OCI-LY3 (cell line): ENCODE data around the gene ZC3H7B.

Experiments used
- H2AFZ ChIP-seq: fragments of 200-600, 300-600 bp; shearing (Covaris generic); 2 replicates; pipeline ENCODE4 v1.6.0; 2014; ENCODE audit warnings: antibody characterized with exemption, low read depth, low read length
- H3K27ac ChIP-seq: fragments of 200-600, 300-600 bp; sonication (generic); 2 replicates; pipeline ENCODE4 v1.5.1; 2014; ENCODE audit warnings: mild to moderate bottlenecking, low read length, moderate library complexity, mixed read lengths
- H3K27me3 ChIP-seq: fragments of 200-600, 300-600 bp; sonication (generic); 2 replicates; pipeline ENCODE4 v1.6.1; 2014; ENCODE audit warnings: low read depth, low read length, mixed read lengths
- H3K36me3 ChIP-seq: fragments of 200-600, 300-600 bp; sonication (generic); replicated peaks from 2 replicates; pipeline ENCODE3; 2014; ENCODE audit warnings: low read depth, low read length, mixed read lengths
- H3K4me1 ChIP-seq: fragments of 300-600, 200-600 bp; sonication (generic); 2 replicates; pipeline ENCODE4 v1.6.1; 2014; ENCODE audit warnings: low read length, mixed read lengths
- H3K4me2 ChIP-seq: fragments of 200-600, 300-600 bp; sonication (generic); 2 replicates; pipeline ENCODE4 v1.6.1; 2014; ENCODE audit warnings: low read length, mixed read lengths
- H3K4me3 ChIP-seq: fragments of 300-600, 200-600 bp; sonication (generic); 2 replicates; pipeline ENCODE4 v1.5.1; 2014; ENCODE audit warnings: antibody characterized with exemption, mild to moderate bottlenecking, low read length, moderate library complexity
- H3K79me2 ChIP-seq: fragments of 300-600, 200-600 bp; shearing (Covaris generic); 2 replicates; pipeline ENCODE4 v1.6.1; 2014; ENCODE audit warnings: mild to moderate bottlenecking, low read length, mixed read lengths
- H3K9ac ChIP-seq: fragments of 300-600, 200-600 bp; shearing (Covaris generic); 2 replicates; pipeline ENCODE4 v1.6.0; 2014; ENCODE audit warnings: mild to moderate bottlenecking, low read length, moderate library complexity
- H3K9me3 ChIP-seq: fragments of 200-600, 300-600 bp; shearing (Covaris generic); 2 replicates; pipeline ENCODE4 v1.6.1; 2014; ENCODE audit warnings: low read length, mixed read lengths; ENCODE audit not compliant: insufficient read depth
- H4K20me1 ChIP-seq: fragments of 200-600, 300-600 bp; sonication (generic); 2 replicates; pipeline ENCODE4 v1.6.1; 2016; ENCODE audit warnings: low read length, mixed read lengths; ENCODE audit not compliant: insufficient read depth
- CTCF ChIP-seq: fragments of 200-600, 300-600 bp; sonication (generic); IDR thresholded peaks from 2 replicates; pipeline ENCODE4 v1.5.1; 2014; ENCODE audit warnings: antibody characterized with exemption, low read length, low read depth
- EZH2phosphoT487 ChIP-seq: fragments of 200-600 bp; shearing (Covaris generic); IDR thresholded peaks from 2 replicates; pipeline ENCODE4 v1.6.1; 2018; ENCODE audit warnings: antibody characterized with exemption, mixed run types, low read depth

ZC3H7B gene

DNA sequence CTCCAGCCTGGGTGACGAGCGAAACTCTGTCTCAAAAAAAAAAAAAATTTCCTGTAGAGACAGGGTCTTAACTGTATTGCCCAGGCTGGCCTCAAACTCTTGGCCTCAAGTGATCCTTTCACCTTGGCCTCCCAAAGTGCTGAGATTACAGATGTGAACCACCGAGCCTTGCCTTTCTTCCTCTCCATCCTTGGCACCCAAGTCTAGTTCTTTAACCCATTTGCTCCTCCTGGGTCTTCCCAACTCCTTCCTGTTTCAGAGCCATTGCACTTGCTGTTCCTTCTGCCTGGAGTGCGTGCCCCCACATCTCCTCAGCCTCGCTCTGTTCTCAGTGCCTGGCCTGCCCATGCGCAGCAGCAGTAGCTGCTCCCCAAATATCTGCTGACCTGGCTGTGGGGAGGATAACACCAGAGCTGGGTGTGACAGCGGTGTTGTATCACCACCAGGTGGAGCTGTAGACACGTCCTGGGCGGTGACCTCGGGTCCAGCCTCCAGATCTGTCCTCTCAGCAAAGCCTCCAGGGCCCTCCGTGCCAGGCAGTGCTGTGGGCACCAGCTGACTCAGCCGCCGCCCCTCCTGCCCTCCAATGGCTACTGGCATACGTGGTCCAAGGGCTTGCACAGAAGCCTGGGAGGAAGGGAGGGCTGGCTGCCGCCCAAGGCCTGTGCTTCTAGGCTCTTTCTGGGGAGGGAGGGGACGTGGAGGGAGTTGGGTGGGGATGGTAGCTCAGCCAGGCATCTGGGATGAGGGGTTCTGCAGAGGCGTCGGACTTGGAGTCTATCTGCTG is 102.4 kb downstream of the ZC3H7B start:
- Histone ChIP-seq H3K4me2 (peak overlapping the region; percentile 60), H3K36me3 (peaks cover 2% of the 10 kb centered on the region), H3K27me3 (no peaks in the 10 kb centered on the region), H3K4me1 (peaks cover 2% of the 10 kb centered on the region; the same call in 1 of the 2 replicates), H4K20me1 (no peaks in the 10 kb centered on the region), H3K27ac (no peak overlapping the region), H3K9me3 (no peaks in the 10 kb centered on the region), H3K4me3 (peak overlapping the region; percentile 51), H2AFZ (peak overlapping the region; percentile 82), H3K79me2 (no peaks in the 10 kb centered on the region), H3K9ac (no peak overlapping the region)
- TF ChIP-seq EZH2phosphoT487 (no peak), CTCF (peak; percentile 98)

DNA sequence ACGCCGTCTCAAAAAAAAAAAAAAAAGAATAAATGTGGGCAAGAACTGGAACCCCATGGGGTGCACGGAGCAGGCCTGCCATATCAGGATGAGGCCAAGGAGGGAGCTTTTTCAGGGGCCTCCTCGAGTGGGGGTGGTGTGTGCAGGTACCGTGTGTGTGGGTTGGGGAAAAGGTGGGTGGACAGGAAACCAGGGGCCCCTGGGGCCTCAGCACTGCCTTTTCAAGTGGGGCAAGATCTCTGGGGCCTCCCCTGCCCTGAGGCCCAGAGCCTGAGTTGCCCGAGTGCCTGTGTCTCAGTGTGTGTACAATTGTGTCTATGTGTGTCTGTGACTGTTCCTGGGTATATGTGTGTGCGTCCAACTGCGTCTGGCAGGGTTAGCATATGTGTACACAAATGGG is 104.3 kb downstream of the ZC3H7B start:
- Histone ChIP-seq H3K27me3 (no peaks in the 10 kb centered on the region), H2AFZ (no peak overlapping the region), H3K4me3 (no peak overlapping the region), H3K79me2 (no peaks in the 10 kb centered on the region), H4K20me1 (no peaks in the 10 kb centered on the region), H3K27ac (no peak overlapping the region), H3K4me2 (no peak overlapping the region), H3K9me3 (no peaks in the 10 kb centered on the region), H3K9ac (no peak overlapping the region), H3K36me3 (no peaks in the 10 kb centered on the region), H3K4me1 (peaks cover 2% of the 10 kb centered on the region; the same call in 1 of the 2 replicates)
- no peak for TF ChIP-seq CTCF
- no peak for TF ChIP-seq EZH2phosphoT487

DNA sequence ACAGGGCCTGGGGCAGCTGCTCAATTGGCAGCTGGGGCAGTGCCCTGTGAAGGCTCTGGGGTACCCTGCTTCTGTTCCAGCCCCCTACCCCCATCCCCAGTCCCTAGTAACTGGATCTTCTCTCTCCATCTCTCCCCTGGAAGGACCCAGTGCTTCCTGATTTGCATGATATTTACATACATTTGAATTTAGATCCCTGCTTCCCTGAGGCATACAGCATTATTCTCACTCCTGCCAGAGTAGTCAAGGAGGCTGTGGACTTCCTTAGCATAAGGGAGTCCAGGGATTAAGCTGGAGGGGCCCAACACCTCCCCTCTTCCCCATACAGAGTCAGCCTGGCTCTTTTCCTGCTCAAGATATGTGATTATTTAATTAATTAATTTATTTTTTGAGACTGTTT is 105.1 kb downstream of the ZC3H7B start:
- H4K20me1 ChIP-seq: no peaks in the 10 kb centered on the region
- H3K4me2 ChIP-seq: no peak overlapping the region

GRCh38 chr22:41407433-41407832 is 106.1 kb downstream of the ZC3H7B start:
- Histone ChIP-seq H3K79me2 (peaks cover 12% of the 10 kb centered on the region), H3K9me3 (no peaks in the 10 kb centered on the region), H3K27me3 (no peaks in the 10 kb centered on the region), H3K4me2 (no peak overlapping the region), H2AFZ (no peak overlapping the region), H4K20me1 (no peaks in the 10 kb centered on the region), H3K36me3 (no peaks in the 10 kb centered on the region), H3K4me3 (no peak overlapping the region), H3K4me1 (peaks cover 11% of the 10 kb centered on the region), H3K27ac (no peak overlapping the region), H3K9ac (no peak overlapping the region)
- no peak for TF ChIP-seq EZH2phosphoT487

More for the DNA sequence above, 105.1 kb downstream of the ZC3H7B start:
- Histone ChIP-seq H3K27ac (no peak overlapping the region), H2AFZ (no peak overlapping the region), H3K9me3 (no peaks in the 10 kb centered on the region), H3K27me3 (no peaks in the 10 kb centered on the region), H3K4me1 (peaks cover 2% of the 10 kb centered on the region; the same call in 1 of the 2 replicates), H3K4me3 (no peak overlapping the region), H3K79me2 (peaks cover 3% of the 10 kb centered on the region), H3K9ac (no peak overlapping the region), H3K36me3 (no peaks in the 10 kb centered on the region)
- TF ChIP-seq CTCF: no peak
- no peak for TF ChIP-seq EZH2phosphoT487
